ENCODE results near the gene ZCWPW1. TPM values are rescaled to one million over a fixed set of nuclear protein-coding genes. Genes with fewer than 3 reads are reported as not detected.

ZCWPW1 gene
- total RNA-seq, 2 experiments from 2014 or later: 3.0 to 3.4 TPM

- no peak for ATAC-seq
- no peak for DNase-seq
- intact Hi-C loops (cut with DNase I, micrococcal nuclease): no loop called here
- Mint-ChIP-seq H3K4me3 (no peak overlapping the region), H3K4me1 (no peaks in the 10 kb centered on the region), H3K36me3 (ENCODE audit: low read depth) (no peaks in the 10 kb centered on the region), H3K9me3 (ENCODE audit: low read depth) (no peaks in the 10 kb centered on the region), H3K27ac (no peak overlapping the region), H3K27me3 (no peaks in the 10 kb centered on the region)
- POLR2A ChIA-PET: interaction anchor here (0.7 kb wide), 1 partner anchor 10 kb away, joined by 8 read pairs; no protein-coding TSS in a partner anchor
- CTCF ChIA-PET: interaction anchor here (0.6 to 1.6 kb wide), 5 partner anchors 8 to 120 kb away, joined by 3 to 6 read pairs (median 3); no protein-coding TSS in a partner anchor
Measured at GRCh38 chr7:100418930-100419659, 9.4 kb downstream of the ZCWPW1 start.

GRCh38 chr7:100415448-100415847 lies 13.1 kb downstream of the ZCWPW1 start:
- Mint-ChIP-seq H3K4me3 (no peak overlapping the region), H3K27ac (no peak overlapping the region), H3K27me3 (no peaks in the 10 kb centered on the region), H3K36me3 (ENCODE audit: low read depth) (no peaks in the 10 kb centered on the region), H3K4me1 (no peaks in the 10 kb centered on the region), H3K9me3 (ENCODE audit: low read depth) (no peaks in the 10 kb centered on the region)
- ChIA-PET CTCF (interaction anchor here (0.7 to 1.0 kb wide), 2 partner anchors 180 to 283 kb away, joined by 3 read pairs; no protein-coding TSS in a partner anchor), POLR2A (interaction anchor here (0.6 kb wide), 1 partner anchor 32 kb away, joined by 5 read pairs; no protein-coding TSS in a partner anchor)
- ATAC-seq: no peak
- intact Hi-C loops (cut with DNase I, micrococcal nuclease): no loop called here
- DNase-seq: no peak

DNA sequence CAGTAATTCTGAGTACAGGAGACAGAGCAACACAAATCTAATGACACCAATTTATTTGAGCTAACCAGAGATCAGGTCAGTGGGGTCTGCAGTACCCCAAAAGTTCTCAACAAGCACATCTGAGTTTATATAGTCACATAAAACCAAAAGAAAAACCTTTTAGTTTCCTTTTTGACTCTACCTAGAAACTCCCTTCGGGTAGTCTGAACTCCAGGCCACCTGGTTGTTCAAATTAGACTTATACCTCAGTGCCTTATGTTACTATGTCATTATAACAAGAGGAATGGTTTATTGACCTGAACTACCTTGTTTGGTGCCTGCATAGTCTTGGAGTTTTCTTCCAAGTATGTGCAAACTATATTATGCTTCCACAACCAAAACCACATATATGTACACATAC lies 14.6 kb downstream of the ZCWPW1 start:
- H3K9me3 Mint-ChIP-seq (ENCODE audit: low read depth): no peaks in the 10 kb centered on the region
- DNase-seq (no peak), ATAC-seq (no peak)
- intact Hi-C loops (cut with DNase I, micrococcal nuclease): no loop called here
- no peaks in the 10 kb centered on the region for H3K36me3 Mint-ChIP-seq (ENCODE audit: low read depth)
- no peaks in the 10 kb centered on the region for H3K4me1 Mint-ChIP-seq
- CTCF ChIA-PET: no interaction called here
- H3K27ac Mint-ChIP-seq: no peak overlapping the region
- H3K27me3 Mint-ChIP-seq: no peaks in the 10 kb centered on the region
- no peak overlapping the region for H3K4me3 Mint-ChIP-seq
- POLR2A ChIA-PET: no interaction called here

DNA sequence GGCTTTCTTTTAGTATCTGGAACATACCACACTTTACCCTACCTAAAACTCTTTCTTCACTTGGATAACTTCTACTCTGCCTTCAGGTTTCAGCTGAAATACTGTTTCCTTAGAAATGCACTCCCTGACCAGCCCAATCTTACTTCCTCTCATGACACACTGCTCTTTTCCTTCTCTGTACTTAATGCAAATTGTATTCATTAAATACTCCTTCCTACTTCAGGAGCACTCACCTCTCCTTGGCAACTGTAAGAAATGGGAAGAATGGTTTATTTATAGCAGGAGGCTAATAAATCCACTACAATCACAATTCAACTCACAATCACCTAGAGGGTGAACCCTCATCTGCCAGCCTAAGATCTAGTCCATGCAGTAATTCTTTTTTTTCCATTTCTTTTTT lies 15.2 kb downstream of the ZCWPW1 start:
- ChIA-PET POLR2A (no interaction called here), CTCF (no interaction called here)
- Mint-ChIP-seq H3K27me3 (no peaks in the 10 kb centered on the region), H3K4me3 (no peak overlapping the region), H3K27ac (no peak overlapping the region), H3K36me3 (ENCODE audit: low read depth) (no peaks in the 10 kb centered on the region), H3K9me3 (ENCODE audit: low read depth) (no peaks in the 10 kb centered on the region), H3K4me1 (no peaks in the 10 kb centered on the region)
- DNase-seq (no peak), ATAC-seq (no peak)
- intact Hi-C loops (cut with DNase I, micrococcal nuclease): no loop called here

DNA sequence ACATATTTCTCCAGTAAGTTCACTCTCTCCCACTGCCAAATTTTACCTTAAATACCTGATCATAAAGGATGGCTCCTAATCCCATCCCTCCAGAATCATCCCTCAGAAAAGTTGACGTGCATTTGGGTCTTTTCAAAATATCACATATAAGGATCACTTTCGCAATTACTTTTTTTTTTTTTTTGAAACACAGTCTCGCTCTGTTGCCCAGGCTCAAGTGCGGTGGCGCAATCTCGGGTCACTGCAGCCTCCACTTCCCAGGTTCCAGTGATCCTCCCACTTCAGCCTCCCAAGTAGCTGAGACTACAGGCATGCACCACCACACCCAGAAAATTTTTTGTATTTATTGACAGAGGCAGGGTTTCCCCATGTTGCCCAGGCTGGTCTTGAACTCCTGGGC lies 17.4 kb downstream of the ZCWPW1 start:
- Mint-ChIP-seq H3K36me3 (ENCODE audit: low read depth) (no peaks in the 10 kb centered on the region), H3K9me3 (ENCODE audit: low read depth) (no peaks in the 10 kb centered on the region), H3K27ac (no peak overlapping the region), H3K27me3 (no peaks in the 10 kb centered on the region), H3K4me3 (no peak overlapping the region), H3K4me1 (peaks cover 2% of the 10 kb centered on the region)
- DNase-seq (no peak), ATAC-seq (no peak)
- CTCF ChIA-PET: interaction anchor here (1.1 to 1.4 kb wide), 2 partner anchors 9 to 15 kb away, joined by 3 read pairs; no protein-coding TSS in a partner anchor
- POLR2A ChIA-PET: no interaction called here
- intact Hi-C loops (cut with DNase I, micrococcal nuclease): no loop called here

DNA sequence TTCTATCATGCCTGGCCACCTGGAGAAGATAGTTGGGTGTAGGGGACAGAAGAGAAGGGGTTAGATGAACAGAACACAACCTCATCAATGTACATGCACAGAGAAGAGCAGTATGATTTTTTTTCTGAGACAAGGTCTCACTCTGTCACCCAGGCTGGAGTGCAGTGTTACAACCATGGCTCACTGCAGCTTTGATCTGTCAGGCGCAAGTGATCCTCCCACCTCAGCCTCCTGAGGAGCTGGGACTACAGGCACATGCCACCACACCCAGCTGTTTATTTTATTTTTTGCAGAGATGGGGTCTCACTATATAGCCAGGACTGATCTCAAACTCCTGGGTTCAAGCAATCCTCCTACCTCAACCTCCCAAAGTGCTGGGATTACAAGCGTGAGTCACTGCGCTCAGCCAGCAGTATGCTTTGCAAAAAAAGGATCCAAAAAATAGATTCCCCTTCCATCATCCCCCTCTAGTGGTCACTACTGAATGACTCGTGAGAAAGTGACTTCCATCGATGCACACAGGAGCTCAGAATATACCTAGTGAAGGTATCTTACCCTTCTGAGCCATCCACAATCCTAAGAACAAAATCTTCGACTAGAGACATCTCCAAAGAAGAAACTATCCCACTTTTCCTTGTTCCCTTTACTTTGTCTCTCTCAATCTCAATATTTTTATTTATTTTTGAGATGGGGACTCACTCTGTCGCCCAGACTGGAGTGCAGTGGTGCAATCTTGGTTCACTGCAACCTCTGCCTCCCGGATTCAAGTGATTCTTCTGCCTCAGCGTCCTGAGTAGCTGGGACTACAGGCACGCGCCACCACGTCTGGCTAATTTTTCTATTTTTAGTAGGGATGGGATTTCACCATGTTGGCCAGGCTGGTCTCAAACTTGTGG lies 21.0 kb downstream of the ZCWPW1 start:
- H3K27me3 Mint-ChIP-seq: no peaks in the 10 kb centered on the region
- CTCF ChIA-PET: interaction anchor here (0.5 to 2.8 kb wide), 28 partner anchors 11 to 494 kb away, joined by 3 to 19 read pairs (median 5); partner anchors contain the start of gene MBLAC1
- DNase-seq: peak; percentile 55

GRCh38 chr7:100406767-100407166 lies 21.7 kb downstream of the ZCWPW1 start:
- intact Hi-C loops (cut with DNase I, micrococcal nuclease): loop anchor here (1.0 to 2.0 kb wide), 4 partner anchors 36 to 274 kb away; no protein-coding TSS in a partner anchor
- peaks cover 2% of the 10 kb centered on the region for H3K4me1 Mint-ChIP-seq
- no peak overlapping the region for H3K27ac Mint-ChIP-seq
- no peaks in the 10 kb centered on the region for H3K27me3 Mint-ChIP-seq
- ChIA-PET POLR2A (interaction anchor here (0.7 to 1.7 kb wide), 2 partner anchors 53 to 309 kb away, joined by 4 to 5 read pairs; no protein-coding TSS in a partner anchor), CTCF (interaction anchor here (0.5 to 2.8 kb wide), 19 partner anchors 10 to 493 kb away, joined by 3 to 19 read pairs (median 4); no protein-coding TSS in a partner anchor)
- ATAC-seq (no peak), DNase-seq (no peak)
- H3K9me3 Mint-ChIP-seq (ENCODE audit: low read depth): no peaks in the 10 kb centered on the region
- no peak overlapping the region for H3K4me3 Mint-ChIP-seq
- no peaks in the 10 kb centered on the region for H3K36me3 Mint-ChIP-seq (ENCODE audit: low read depth)

More for the DNA sequence above, 21.0 kb downstream of the ZCWPW1 start:
- POLR2A ChIA-PET: interaction anchor here (0.6 to 1.7 kb wide), 3 partner anchors 46 to 310 kb away, joined by 4 to 5 read pairs (median 4); no protein-coding TSS in a partner anchor
- Mint-ChIP-seq H3K36me3 (ENCODE audit: low read depth) (no peaks in the 10 kb centered on the region), H3K4me1 (peaks cover 2% of the 10 kb centered on the region), H3K27ac (no peak overlapping the region), H3K9me3 (ENCODE audit: low read depth) (no peaks in the 10 kb centered on the region), H3K4me3 (no peak overlapping the region)
- ATAC-seq: peak; percentile 94
- intact Hi-C loops (cut with DNase I, micrococcal nuclease): loop anchor here (1.0 to 2.0 kb wide), 4 partner anchors 37 to 275 kb away; no protein-coding TSS in a partner anchor

DNA sequence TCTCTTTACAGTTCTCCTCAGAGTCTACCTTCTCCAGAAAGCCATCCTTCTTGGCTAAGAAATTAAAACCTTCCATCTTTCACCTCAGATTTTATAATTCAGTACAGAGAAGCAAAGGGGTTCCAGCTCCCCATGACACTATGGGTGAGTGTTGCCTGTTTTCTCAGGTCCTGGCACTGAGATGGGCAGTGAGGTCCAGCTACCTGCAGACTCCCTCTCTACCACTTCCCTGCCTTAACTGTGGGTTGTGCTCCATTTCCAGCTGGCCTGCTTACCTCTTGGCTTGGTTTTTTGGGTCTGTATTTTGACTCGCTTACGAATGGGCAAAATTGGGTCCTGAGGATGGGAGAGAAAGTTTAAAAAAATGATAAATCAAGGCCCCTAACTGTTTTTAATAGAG lies 26.3 kb downstream of the ZCWPW1 start:
- Mint-ChIP-seq H3K27ac (no peak overlapping the region), H3K9me3 (ENCODE audit: low read depth) (no peaks in the 10 kb centered on the region), H3K4me1 (peaks cover 13% of the 10 kb centered on the region), H3K4me3 (no peak overlapping the region), H3K27me3 (peaks cover 11% of the 10 kb centered on the region), H3K36me3 (ENCODE audit: low read depth) (no peaks in the 10 kb centered on the region)
- ATAC-seq: no peak
- no peak for DNase-seq
- CTCF ChIA-PET: interaction anchor here (1.1 to 1.9 kb wide), 2 partner anchors 18 to 48 kb away, joined by 5 read pairs; no protein-coding TSS in a partner anchor
- intact Hi-C loops (cut with DNase I, micrococcal nuclease): no loop called here
- POLR2A ChIA-PET: interaction anchor here (0.5 kb wide), 1 partner anchor 931 kb away, joined by 4 read pairs; no protein-coding TSS in a partner anchor

DNA sequence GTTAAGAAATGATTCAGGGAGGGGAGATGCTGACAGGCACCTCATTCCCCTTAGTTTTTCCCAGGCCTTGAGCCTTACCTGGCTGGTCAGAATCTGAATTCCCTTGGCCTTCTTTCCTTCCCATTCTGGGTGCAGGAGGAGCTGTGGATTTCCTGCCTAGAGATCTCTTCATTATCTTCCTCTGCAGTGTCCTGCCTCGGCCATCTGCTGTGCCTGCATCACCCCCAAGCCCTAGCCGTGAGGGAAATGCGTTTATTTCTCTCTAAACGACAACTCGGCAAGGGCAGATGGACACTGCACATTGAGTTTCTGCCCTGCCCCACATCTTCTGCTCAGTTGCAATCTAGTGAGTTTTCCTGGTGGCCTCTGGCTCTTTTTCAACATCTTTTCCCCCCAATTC lies 26.7 kb downstream of the ZCWPW1 start:
- no peak overlapping the region for H3K4me3 Mint-ChIP-seq
- H3K27me3 Mint-ChIP-seq: peaks cover 11% of the 10 kb centered on the region
- ATAC-seq (no peak), DNase-seq (no peak)
- ChIA-PET POLR2A (interaction anchor here (0.5 kb wide), 1 partner anchor 930 kb away, joined by 4 read pairs; no protein-coding TSS in a partner anchor), CTCF (interaction anchor here (1.1 to 1.9 kb wide), 2 partner anchors 19 to 49 kb away, joined by 5 read pairs; no protein-coding TSS in a partner anchor)
- H3K27ac Mint-ChIP-seq: no peak overlapping the region
- intact Hi-C loops (cut with DNase I, micrococcal nuclease): no loop called here
- H3K4me1 Mint-ChIP-seq: peaks cover 15% of the 10 kb centered on the region
- no peaks in the 10 kb centered on the region for H3K36me3 Mint-ChIP-seq (ENCODE audit: low read depth)
- H3K9me3 Mint-ChIP-seq (ENCODE audit: low read depth): no peaks in the 10 kb centered on the region

DNA sequence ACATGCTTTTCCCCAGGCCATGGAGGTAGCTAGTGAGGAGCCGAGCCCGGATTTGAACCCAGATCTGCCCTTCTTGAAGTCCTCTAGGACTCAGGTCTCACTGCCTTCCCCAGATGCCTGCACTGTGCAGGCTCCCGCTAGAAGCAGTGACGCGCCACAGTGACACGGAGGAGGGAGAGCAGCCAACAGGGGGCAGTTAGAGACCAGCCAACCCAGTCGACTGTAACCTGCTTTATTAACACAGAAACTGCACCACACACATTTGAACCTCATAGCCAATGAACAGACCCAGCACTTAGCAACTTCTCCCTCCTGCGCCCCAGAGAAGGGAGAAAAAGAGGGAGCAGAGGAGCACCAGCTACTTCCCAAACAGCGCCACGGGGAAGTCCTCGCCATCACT lies 27.8 kb downstream of the ZCWPW1 start:
- DNase-seq: peak; percentile 52
- no peak for ATAC-seq
- ChIA-PET POLR2A (no interaction called here), CTCF (interaction anchor here (0.6 to 1.9 kb wide), 2 partner anchors 8 to 50 kb away, joined by 3 to 5 read pairs; no protein-coding TSS in a partner anchor)
- H3K36me3 Mint-ChIP-seq (ENCODE audit: low read depth): no peaks in the 10 kb centered on the region
- intact Hi-C loops (cut with DNase I, micrococcal nuclease): no loop called here
- H3K4me1 Mint-ChIP-seq: peaks cover 23% of the 10 kb centered on the region
- no peaks in the 10 kb centered on the region for H3K9me3 Mint-ChIP-seq (ENCODE audit: low read depth)
- H3K27me3 Mint-ChIP-seq: peaks cover 11% of the 10 kb centered on the region
- H3K27ac Mint-ChIP-seq: no peak overlapping the region
- H3K4me3 Mint-ChIP-seq: no peak overlapping the region

DNA sequence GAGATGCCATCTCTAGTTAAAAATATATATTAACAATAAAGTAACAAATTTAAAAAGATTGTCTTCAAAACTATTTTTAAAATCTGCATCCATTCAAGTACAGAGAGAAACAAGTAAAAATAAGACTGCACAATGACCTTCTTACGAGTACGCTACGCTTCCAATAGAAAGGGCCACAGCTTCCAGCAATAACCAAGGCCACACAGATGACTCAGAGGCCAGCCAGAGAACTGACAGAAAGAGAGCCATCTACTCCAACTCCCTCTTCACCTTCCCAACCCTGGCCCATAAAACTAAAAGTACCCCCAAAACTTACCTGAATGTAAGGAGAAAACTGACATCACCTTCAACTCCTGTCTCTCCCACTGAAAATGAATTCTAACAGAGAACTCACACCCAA lies 28.5 kb downstream of the ZCWPW1 start:
- Mint-ChIP-seq H3K27me3 (peaks cover 11% of the 10 kb centered on the region), H3K4me3 (no peak overlapping the region), H3K4me1 (peaks cover 26% of the 10 kb centered on the region), H3K36me3 (ENCODE audit: low read depth) (no peaks in the 10 kb centered on the region), H3K9me3 (ENCODE audit: low read depth) (no peaks in the 10 kb centered on the region), H3K27ac (no peak overlapping the region)
- POLR2A ChIA-PET: no interaction called here
- CTCF ChIA-PET: interaction anchor here (0.6 kb wide), 3 partner anchors 8 to 386 kb away, joined by 3 read pairs; no protein-coding TSS in a partner anchor
- ATAC-seq: no peak
- intact Hi-C loops (cut with DNase I, micrococcal nuclease): no loop called here
- DNase-seq: no peak
